Left lobe of liver (tissue), 1 donor: Measurements from ENCODE around the gene CROCC2. TPM values are rescaled to one million over a fixed set of nuclear protein-coding genes. Genes with fewer than 3 reads are reported as not detected.

Experiments
- total RNA-seq: library from RNA; stranded (reverse); gene quantifications from one replicate; pipeline ENCODE4 v1.2.1, GENCODE V29; 2021
- donor health status: DM: no; HTN: yes; CAD: no.

Gene CROCC2
- total RNA-seq, 1 donor from 2014 or later: 0.05 TPM

Other genes starting within 250 kb of the CROCC2 start
- not detected for gene AQP12B, start 223.5 kb upstream of the CROCC2 start, total RNA-seq
- gene AQP12A, start 214.5 kb upstream of the CROCC2 start, total RNA-seq: not detected
- gene KIF1A, start 86.1 kb upstream of the CROCC2 start, total RNA-seq: 1.1 TPM
- 1,805 TPM for gene AGXT, start 37.5 kb upstream of the CROCC2 start, total RNA-seq
- 19.3 TPM for gene MAB21L4, start 10.2 kb upstream of the CROCC2 start, total RNA-seq
- 34.9 TPM for gene SNED1, start 92.3 kb downstream of the CROCC2 start, total RNA-seq
- 15.4 TPM for gene MTERF4, start 196.0 kb downstream of the CROCC2 start, total RNA-seq
- gene PASK, start 243.1 kb downstream of the CROCC2 start, total RNA-seq: 5.0 TPM
- gene PPP1R7, start 244.1 kb downstream of the CROCC2 start, total RNA-seq: 25.6 TPM